Keratinocyte (primary cell): ENCODE results near the gene LRRC74B. TPM values are rescaled to one million over a fixed set of nuclear protein-coding genes. Genes with fewer than 3 reads are reported as not detected.

Experiments used
- DNase-seq: peaks from one replicate; pipeline ENCODE4 v3.0.0-alpha.2; 2011; ENCODE audit warnings: low read depth, missing footprints, low spot score
- FAIRE-seq: peaks from 2 replicates; lab custom pipeline; 2011; peaks lifted over from hg19 to GRCh38; lab: Jason Lieb, UNC
- H2AFZ ChIP-seq: 2 replicates; pipeline ENCODE4 v1.6.0; 2012; ENCODE audit warnings: low read length, control low read depth, inconsistent platforms; ENCODE audit not compliant: control insufficient read depth
- H3K27ac ChIP-seq: 2 replicates; pipeline ENCODE4 v1.5.1; 2011; ENCODE audit warnings: low read length; ENCODE audit not compliant: control insufficient read depth, insufficient read depth
- H3K27me3 ChIP-seq: 3 replicates; pipeline ENCODE4 v1.6.0; 2011; ENCODE audit warnings: low read length; ENCODE audit not compliant: control insufficient read depth, insufficient read depth; ENCODE audit errors: extremely low read depth
- H3K36me3 ChIP-seq, 2 experiments: 2 replicates in 1 of 2; 3 replicates in 1 of 2; pipeline ENCODE4 v1.5.1; 2011; ENCODE audit warnings: low read length in 2 of 2, mild to moderate bottlenecking in 1 of 2; ENCODE audit not compliant: control insufficient read depth in 2 of 2, insufficient read depth in 2 of 2; ENCODE audit errors: extremely low read depth in 1 of 2
- H3K4me1 ChIP-seq: 3 replicates; pipeline ENCODE4 v1.5.1; 2011; ENCODE audit warnings: low read length; ENCODE audit not compliant: control insufficient read depth, insufficient read depth; ENCODE audit errors: extremely low read depth
- H3K4me2 ChIP-seq: 3 replicates; pipeline ENCODE4 v1.6.0; 2011; ENCODE audit warnings: low read depth, low read length; ENCODE audit not compliant: control insufficient read depth, insufficient read depth; ENCODE audit errors: extremely low read depth
- H3K4me3 ChIP-seq, 3 experiments: fragments of 200-600 bp in 1 of 3; sonication (generic) in 1 of 3; 2 replicates in 2 of 3; 3 replicates in 1 of 3; pipeline ENCODE4 v1.5.1; 2011 to 2016; ENCODE audit warnings: low read length in 3 of 3, mild to moderate bottlenecking in 3 of 3, control low read depth in 2 of 3, inconsistent platforms in 1 of 3, low read depth in 1 of 3, mixed read lengths in 1 of 3, mixed run types in 1 of 3, moderate library complexity in 1 of 3; ENCODE audit not compliant: control insufficient read depth in 2 of 3, insufficient read depth in 2 of 3; ENCODE audit errors: extremely low read depth in 1 of 3
- H3K79me2 ChIP-seq: 2 replicates; pipeline ENCODE4 v1.6.0; 2012; ENCODE audit warnings: low read length; ENCODE audit not compliant: control insufficient read depth, insufficient read depth
- H3K9ac ChIP-seq: 3 replicates; pipeline ENCODE4 v1.6.0; 2011; ENCODE audit warnings: low read length; ENCODE audit not compliant: control insufficient read depth, insufficient read depth; ENCODE audit errors: extremely low read depth
- H3K9me1 ChIP-seq: 3 replicates; pipeline ENCODE4 v1.6.0; 2011; ENCODE audit warnings: low read length; ENCODE audit not compliant: control insufficient read depth, insufficient read depth; ENCODE audit errors: extremely low read depth
- H3K9me3 ChIP-seq: 2 replicates; pipeline ENCODE4 v1.5.1; 2012; ENCODE audit warnings: low read depth, low read length; ENCODE audit not compliant: control insufficient read depth
- H4K20me1 ChIP-seq: 3 replicates; pipeline ENCODE4 v1.6.0; 2011; ENCODE audit warnings: low read length; ENCODE audit not compliant: control insufficient read depth, insufficient read depth; ENCODE audit errors: extremely low read depth
- EZH2 ChIP-seq: IDR thresholded peaks from one replicate; pipeline ENCODE4 v1.6.1; 2012; ENCODE audit warnings: inconsistent platforms, mild to moderate bottlenecking, low read length, moderate library complexity
- dilution Hi-C: fragments of 300-500 bp; cut with MboI; formaldehyde crosslinking; loops from one replicate; pipeline ENCODE4 v1.7.0; 2020; ENCODE audit warnings: low sequenced_read_pairs; ENCODE audit not compliant: extremely low pct_ligation_motif_present
- polyA plus RNA-seq, 5 experiments: library from polyadenylated mRNA; depleted of rRNA in 3 of 5; stranded (reverse) in 3 of 5; stranded (forward) in 1 of 5; unstranded in 1 of 5; fragments of >200 nt; gene quantifications; 1 replicate in 1 of 5; 2 replicates in 3 of 5; 3 replicates in 1 of 5; pipeline versions ENCODE4 v1.2.1 to v1.2.3, GENCODE V29; 2011 to 2012; ENCODE audit warnings: missing spikeins in 2 of 5, low read depth in 1 of 5, low replicate concordance in 1 of 5
- TF ChIP-seq, protein P1 (sequence below), 3 experiments: IDR thresholded peaks in 1 of 3; conservative IDR thresholded peaks in 1 of 3; optimal IDR thresholded peaks in 1 of 3; 2 replicates in 2 of 3; 3 replicates in 1 of 3; pipeline versions ENCODE3 to v1.5.1; 2011; ENCODE audit warnings: low read length in 3 of 3, mild to moderate bottlenecking in 3 of 3, moderate library complexity in 2 of 3, control low read depth in 1 of 3, inconsistent platforms in 1 of 3; ENCODE audit not compliant: insufficient read depth in 2 of 3; ENCODE audit errors: extremely low read depth in 1 of 3

LRRC74B gene
- polyA plus RNA-seq, 1 donor (not counting 4 experiments of a cell fraction or from before 2014, with no cell fraction given) = not detected

DNA sequence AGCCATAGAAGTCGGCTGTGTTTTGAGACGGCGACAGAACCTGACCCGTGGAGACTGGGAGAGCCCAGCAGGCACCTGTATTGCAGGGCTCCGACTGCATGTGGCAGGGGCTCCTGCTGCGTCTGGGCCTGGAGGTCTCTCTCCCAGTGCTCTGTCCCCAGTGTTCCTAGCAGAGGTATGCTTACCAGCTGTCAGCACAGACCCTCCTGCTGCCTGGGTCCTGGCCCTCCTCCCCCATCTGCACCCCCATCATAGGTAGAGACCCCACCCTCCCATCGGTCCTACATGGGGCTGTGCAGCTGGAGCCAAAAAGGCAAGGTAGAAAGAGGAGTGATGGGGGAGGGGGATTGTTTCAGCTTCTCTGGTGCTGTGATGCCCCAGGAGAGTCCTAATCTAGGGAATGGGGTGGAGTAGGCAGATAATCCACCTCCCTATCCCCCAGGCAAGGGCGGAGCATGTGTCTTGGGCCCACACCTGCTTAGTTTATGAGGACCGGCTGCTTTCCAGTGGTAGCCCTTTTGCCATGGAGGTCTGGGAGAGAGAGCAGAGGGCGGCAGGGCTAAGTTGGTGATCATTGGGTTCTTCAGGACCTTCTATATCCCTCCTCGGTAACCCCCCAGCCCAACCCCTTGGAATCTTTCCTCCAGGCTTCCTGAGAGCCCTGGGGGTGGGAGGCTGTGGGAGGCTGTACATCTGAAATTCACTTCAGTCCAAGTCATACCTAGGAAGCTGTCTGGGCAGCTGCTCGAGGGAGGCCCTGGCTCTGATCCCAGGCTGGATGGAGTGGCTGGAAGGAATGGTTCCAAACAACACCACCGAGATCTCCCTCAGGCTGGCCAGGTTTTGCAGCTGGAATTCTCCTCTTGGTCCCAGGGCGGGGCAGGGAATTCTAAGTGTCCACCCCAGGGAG is 18.7 kb upstream of the LRRC74B start:
- Histone ChIP-seq H3K36me3 (no peaks in the 10 kb centered on the region), H3K27me3 (peaks cover 12% of the 10 kb centered on the region), H3K9me1 (no peaks in the 10 kb centered on the region), H2AFZ (no peak overlapping the region), H3K27ac (no peak overlapping the region), H3K4me1 (peaks cover 31% of the 10 kb centered on the region), H3K4me3 (peak overlapping the region in 1 of 3 experiments; percentile 7), H3K4me2 (peak overlapping the region; percentile 72), H3K9me3 (no peaks in the 10 kb centered on the region), H3K79me2 (no peaks in the 10 kb centered on the region), H3K9ac (no peak overlapping the region), H4K20me1 (no peaks in the 10 kb centered on the region)
- no peak for TF ChIP-seq EZH2
- TF ChIP-seq, protein P1, sequence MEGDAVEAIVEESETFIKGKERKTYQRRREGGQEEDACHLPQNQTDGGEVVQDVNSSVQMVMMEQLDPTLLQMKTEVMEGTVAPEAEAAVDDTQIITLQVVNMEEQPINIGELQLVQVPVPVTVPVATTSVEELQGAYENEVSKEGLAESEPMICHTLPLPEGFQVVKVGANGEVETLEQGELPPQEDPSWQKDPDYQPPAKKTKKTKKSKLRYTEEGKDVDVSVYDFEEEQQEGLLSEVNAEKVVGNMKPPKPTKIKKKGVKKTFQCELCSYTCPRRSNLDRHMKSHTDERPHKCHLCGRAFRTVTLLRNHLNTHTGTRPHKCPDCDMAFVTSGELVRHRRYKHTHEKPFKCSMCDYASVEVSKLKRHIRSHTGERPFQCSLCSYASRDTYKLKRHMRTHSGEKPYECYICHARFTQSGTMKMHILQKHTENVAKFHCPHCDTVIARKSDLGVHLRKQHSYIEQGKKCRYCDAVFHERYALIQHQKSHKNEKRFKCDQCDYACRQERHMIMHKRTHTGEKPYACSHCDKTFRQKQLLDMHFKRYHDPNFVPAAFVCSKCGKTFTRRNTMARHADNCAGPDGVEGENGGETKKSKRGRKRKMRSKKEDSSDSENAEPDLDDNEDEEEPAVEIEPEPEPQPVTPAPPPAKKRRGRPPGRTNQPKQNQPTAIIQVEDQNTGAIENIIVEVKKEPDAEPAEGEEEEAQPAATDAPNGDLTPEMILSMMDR (optimal IDR thresholded peaks at IDR 0.05 in 1 of 3, IDR thresholded peaks at IDR 0.05 in 1 of 3, conservative IDR thresholded peaks at IDR 0.05 in 1 of 3; ENCODE audit: extremely low read depth in 1 of 3, insufficient read depth in 2 of 3, low read length in 3 of 3) = no peak
- DNase-seq (no peak), FAIRE-seq (peak; percentile 95)
- dilution Hi-C loops = no loop called here

DNA sequence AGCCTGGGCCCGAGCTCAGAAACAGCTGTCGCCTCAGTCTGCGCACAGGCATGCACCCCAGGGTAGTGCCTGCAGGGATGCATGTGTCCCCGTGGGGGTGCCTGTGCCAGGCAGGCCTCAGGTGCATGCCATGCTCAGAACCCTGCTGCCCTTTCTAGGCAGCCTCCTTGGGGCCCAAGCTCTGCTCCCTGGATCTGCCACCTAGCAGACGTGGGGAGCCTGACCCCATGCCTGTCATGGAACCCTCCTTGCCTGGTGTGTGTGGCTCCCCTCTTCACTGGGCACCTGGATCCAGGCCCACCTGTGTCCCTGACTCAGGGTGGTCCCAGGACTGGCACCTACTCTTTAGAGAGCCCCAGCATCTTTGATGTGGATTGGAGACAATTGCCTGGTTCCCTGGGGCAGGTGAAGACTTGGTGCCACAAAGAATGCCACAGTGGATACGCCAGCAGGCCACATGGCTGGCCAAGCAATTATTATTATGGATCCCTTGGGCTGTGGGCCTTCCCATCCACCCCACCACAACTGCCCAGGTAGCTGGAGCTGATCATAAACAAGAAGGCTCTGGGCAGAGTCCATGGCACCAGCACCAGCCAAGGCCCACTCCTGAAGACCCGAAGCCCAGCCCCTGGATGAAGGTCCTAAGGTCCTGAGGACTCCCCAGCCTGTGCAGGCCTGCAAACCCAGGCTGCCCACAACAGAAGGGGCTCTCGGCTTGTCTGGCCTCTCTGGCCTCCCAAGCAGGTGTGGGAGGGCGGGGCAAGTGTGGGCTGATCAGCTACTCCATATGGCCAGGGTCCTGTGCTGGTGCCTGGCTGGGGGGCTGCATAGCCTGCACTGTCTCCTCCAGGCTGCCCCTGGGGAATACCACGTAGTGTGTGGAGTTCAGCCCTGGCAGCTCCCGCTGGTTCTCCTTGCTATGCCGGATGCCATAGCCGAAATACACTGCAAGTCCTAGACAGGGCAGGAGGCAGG is 17.2 kb upstream of the LRRC74B start:
- dilution Hi-C loops = no loop called here
- no peak overlapping the region for H3K4me2 ChIP-seq
- H3K36me3 ChIP-seq = no peaks in the 10 kb centered on the region
- no peaks in the 10 kb centered on the region for H4K20me1 ChIP-seq
- H3K4me3 ChIP-seq = no peak overlapping the region
- FAIRE-seq = no peak
- no peaks in the 10 kb centered on the region for H3K79me2 ChIP-seq
- H3K9ac ChIP-seq = no peak overlapping the region
- H3K27me3 ChIP-seq = peaks cover 22% of the 10 kb centered on the region
- H3K4me1 ChIP-seq = peaks cover 31% of the 10 kb centered on the region
- no peaks in the 10 kb centered on the region for H3K9me3 ChIP-seq
- no peak overlapping the region for H3K27ac ChIP-seq
- H2AFZ ChIP-seq = no peak overlapping the region
- H3K9me1 ChIP-seq = no peaks in the 10 kb centered on the region
- TF ChIP-seq EZH2 = no peak
- TF ChIP-seq, protein P1 (optimal IDR thresholded peaks at IDR 0.05 in 1 of 3, IDR thresholded peaks at IDR 0.05 in 1 of 3, conservative IDR thresholded peaks at IDR 0.05 in 1 of 3; ENCODE audit: extremely low read depth in 1 of 3, insufficient read depth in 2 of 3, low read length in 3 of 3) = no peak
- DNase-seq = no peak
